A375 (cell line): ENCODE results near the gene NUDT5. TPM values are rescaled to one million over a fixed set of nuclear protein-coding genes. Genes with fewer than 3 reads are reported as not detected.

ENCODE experiments used
- small RNA-seq: library from RNA; depleted of rRNA; stranded (forward); fragments of <200 nt; gene quantifications from one replicate; pipeline ENCODE3, GENCODE V24; 2014
- total RNA-seq: library from RNA; depleted of rRNA; stranded (reverse); fragments of >200 nt; shearing (Covaris generic); gene quantifications from 2 replicates; pipeline ENCODE4 v1.2.3, GENCODE V29; 2014; rRNA removed

Gene NUDT5
- 46.3 and 57.6 TPM in 2 replicates for total RNA-seq

DNA sequence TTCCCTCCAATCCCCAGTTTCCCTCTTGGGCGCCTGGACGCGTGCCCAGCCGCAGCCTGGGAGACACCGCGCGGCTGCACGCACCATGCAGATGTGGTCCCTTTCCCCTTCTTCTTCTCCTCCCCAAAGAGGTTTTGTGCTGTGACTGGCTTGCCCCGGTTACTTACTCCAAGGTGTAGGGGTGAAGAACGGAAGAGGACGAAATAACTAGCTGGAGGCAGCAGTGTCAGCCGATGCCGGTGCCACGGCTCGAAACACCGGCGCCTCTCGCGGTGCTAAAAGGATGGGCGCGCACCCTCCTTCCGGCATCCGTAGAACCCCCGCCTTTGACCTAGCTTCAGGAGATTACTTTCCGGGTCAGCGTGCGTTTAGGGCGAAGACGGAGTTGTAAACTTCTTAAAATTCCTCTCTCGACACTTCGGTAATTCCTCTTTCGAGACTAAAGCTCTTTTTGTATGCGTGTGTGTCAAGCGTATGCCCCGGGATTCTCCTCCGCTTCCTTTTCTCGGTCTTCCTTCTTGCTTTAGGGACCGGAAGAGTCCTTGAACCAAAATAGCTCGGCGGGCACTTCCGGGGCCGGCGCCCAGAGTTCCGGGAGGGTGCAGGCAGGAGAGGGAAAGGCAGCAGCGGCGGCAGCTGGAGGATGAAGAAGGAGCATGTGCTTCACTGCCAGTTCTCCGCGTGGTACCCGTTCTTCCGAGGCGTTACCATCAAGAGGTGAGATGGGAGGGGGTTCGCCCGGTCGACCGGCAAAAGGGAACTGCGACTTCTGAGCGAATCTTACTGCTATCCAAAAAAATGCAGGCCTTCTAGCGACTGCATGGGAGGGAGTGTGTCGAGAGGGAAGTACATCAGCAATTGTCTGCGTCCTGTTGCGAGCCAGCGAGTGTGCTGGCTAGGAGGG is at the start of gene NUDT5, which contains the start of gene CDC123:
TSS of gene NUDT5 (minus strand) at position 289 of the 904 bp plus-strand sequence. CDS start 9,600 bp downstream, outside the sequence.
TSS of gene CDC123 (plus strand) at position 586 of the 904 bp plus-strand sequence. CDS start at position 644, 58 bp downstream.

DNA sequence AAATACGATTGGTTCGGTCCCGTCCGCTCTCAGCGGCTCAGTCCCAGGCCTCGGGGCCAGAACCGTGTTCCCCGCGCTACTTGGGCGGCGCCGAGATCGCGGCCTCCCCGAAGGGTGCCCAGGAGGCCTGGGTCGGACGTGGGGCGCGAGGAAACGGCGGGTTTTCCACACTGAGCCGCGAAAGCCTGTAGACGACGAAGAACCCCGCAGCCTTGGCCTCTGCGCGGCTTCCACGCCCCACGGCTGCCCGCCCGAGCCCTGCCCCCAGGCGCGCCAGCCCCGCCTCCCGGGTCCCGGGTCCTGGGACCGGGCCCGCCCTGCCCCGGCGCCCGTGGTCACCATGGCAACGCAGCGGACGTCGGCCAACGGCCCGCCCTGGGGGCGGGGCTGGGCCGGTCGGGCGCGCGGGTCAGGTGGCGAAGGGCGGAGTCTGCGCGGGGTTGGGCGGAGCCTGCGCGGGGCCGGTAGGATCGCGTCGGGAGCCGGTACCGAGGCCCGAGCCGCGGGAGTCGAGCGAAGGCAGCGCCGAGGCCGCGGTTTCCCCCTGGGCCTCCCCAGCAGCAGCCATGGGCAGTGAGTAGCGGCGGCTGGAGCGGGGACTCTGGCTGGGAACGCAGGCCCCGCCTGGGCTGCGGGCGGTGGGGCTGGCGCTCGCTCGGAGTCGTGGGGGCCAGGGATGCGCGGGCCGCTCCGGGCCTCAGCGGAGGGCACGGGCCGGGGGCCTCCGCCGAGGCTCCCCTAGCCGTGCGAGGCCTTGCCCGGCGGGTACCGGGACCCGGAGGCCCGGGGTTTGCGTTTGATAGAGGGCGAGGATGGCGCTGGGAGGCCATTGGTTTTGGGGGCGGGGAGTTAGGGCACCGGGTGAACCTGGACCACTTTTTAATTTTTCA is 66.2 kb downstream of the NUDT5 start, which contains the start of gene SEC61A2:
TSS of gene SEC61A2 (plus strand) at position 456 of the 890 bp plus-strand sequence. CDS start at position 567, 111 bp downstream.

Small RNA genes within 50 kb of the gene (small RNA-seq; reads per million reads assigned to genes)
- not detected for gene MIR548AK
- gene RNU6-88P = not detected

Other genes with a start within 250 kb of the NUDT5 start
- gene UPF2, start 153.1 kb downstream of the NUDT5 start, total RNA-seq = 10.3 and 10.9 TPM in 2 replicates
- 20.0 and 20.6 TPM in 2 replicates for gene DHTKD1, start 126.9 kb downstream of the NUDT5 start, total RNA-seq
- 2.5 and 5.4 TPM in 2 replicates for gene SEC61A2, start 66.2 kb downstream of the NUDT5 start, total RNA-seq
- gene CDC123, start 297 bp upstream of the NUDT5 start, total RNA-seq = 128 and 129 TPM in 2 replicates
- 0.57 and 1.2 TPM in 2 replicates for gene CAMK1D, start 153.7 kb upstream of the NUDT5 start, total RNA-seq